ENCODE results near the gene C1QTNF2.

DNA sequence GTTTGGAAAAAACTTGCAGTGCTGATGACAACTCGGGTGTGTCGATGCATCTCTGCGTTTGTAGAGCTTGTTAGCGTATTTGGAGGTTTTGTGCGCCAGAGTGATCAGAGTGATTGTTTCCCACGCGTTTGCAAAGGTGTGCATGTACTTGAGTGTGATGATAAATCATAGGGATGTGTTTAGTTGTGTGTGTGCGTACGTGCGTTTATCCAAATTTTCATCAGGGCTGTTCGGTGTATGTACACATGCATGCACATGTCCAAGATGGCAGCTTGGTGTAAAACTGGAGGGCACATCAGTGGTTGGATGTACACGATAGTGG, 248 bp upstream of the C1QTNF2 start:
- TF ChIP-seq CTCF (optimal IDR thresholded peaks at IDR 0.05 in 1 of 3, IDR thresholded peaks at IDR 0.05 in 1 of 3, conservative IDR thresholded peaks at IDR 0.05 in 1 of 3; ENCODE audit: extremely low read depth in 1 of 3, insufficient read depth in 2 of 3, low read length in 3 of 3): no peak
- TF ChIP-seq EZH2 (IDR thresholded peaks at IDR 0.05; ENCODE audit: low read length): no peak
